AG10803 (cell line): ENCODE results near the gene P4HA2.
A peak's percentile ranks its signal among the peaks of the same experiment; 100 is the strongest.

Source experiments
- DNase-seq: peaks from one replicate; pipeline ENCODE4 v3.0.0; 2010; ENCODE audit warnings: low read depth
- H3K4me3 ChIP-seq: 2 replicates; pipeline ENCODE4 v1.5.1; 2011; ENCODE audit warnings: mild to moderate bottlenecking, low read length, control low read depth
- CTCF ChIP-seq: conservative IDR thresholded peaks from 2 replicates; pipeline ENCODE4 v1.5.1; 2011; ENCODE audit warnings: mild to moderate bottlenecking, low read length, control low read depth, inconsistent platforms

P4HA2 gene

GRCh38 chr5:132204371-132205135 lies 23.1 kb downstream of the P4HA2 start:
- no peak for DNase-seq
- no peak for TF ChIP-seq CTCF

GRCh38 chr5:132203916-132204315 lies 23.7 kb downstream of the P4HA2 start:
- DNase-seq: no peak
- H3K4me3 ChIP-seq: no peak overlapping the region
- no peak for TF ChIP-seq CTCF

More at GRCh38 chr5:132204371-132205135, 23.1 kb downstream of the P4HA2 start:
- H3K4me3 ChIP-seq: no peak overlapping the region

GRCh38 chr5:132203464-132203818 lies 24.2 kb downstream of the P4HA2 start:
- peak; percentile 47 for DNase-seq
- TF ChIP-seq CTCF: no peak
- H3K4me3 ChIP-seq: no peak overlapping the region

- H3K4me3 ChIP-seq: no peak overlapping the region
- TF ChIP-seq CTCF: no peak
- no peak for DNase-seq
These were observed 24.8 kb downstream of the P4HA2 start for GRCh38 chr5:132202711-132203463.

GRCh38 chr5:132199116-132199680 lies 28.5 kb downstream of the P4HA2 start:
- no peak for DNase-seq
- no peak for TF ChIP-seq CTCF
- no peak overlapping the region for H3K4me3 ChIP-seq

GRCh38 chr5:132198571-132198970 lies 29.1 kb downstream of the P4HA2 start:
- H3K4me3 ChIP-seq: no peak overlapping the region
- no peak for DNase-seq
- TF ChIP-seq CTCF: no peak
